ENCODE measurements around the gene SLC2A8.

SLC2A8 gene

GRCh38 chr9:127382541-127382940 is 14.4 kb upstream of the SLC2A8 start:
- no peak for DNase-seq (ENCODE audit: low spot score)

- no peak for DNase-seq (ENCODE audit: low spot score)
Observed at GRCh38 chr9:127384016-127384730, 12.8 kb upstream of the SLC2A8 start.

GRCh38 chr9:127384901-127385300 is 12.1 kb upstream of the SLC2A8 start:
- DNase-seq (ENCODE audit: low spot score): no peak

- no peak for DNase-seq (ENCODE audit: low spot score)
Observed at GRCh38 chr9:127386249-127386648, 10.7 kb upstream of the SLC2A8 start.

- DNase-seq (ENCODE audit: low spot score): no peak
Observed at GRCh38 chr9:127386981-127387380, 10.0 kb upstream of the SLC2A8 start.

GRCh38 chr9:127388037-127388855 is 8.7 kb upstream of the SLC2A8 start:
- peak; percentile 90 for DNase-seq (ENCODE audit: low spot score)

GRCh38 chr9:127388856-127389238 is 8.1 kb upstream of the SLC2A8 start:
- no peak for DNase-seq (ENCODE audit: low spot score)

GRCh38 chr9:127389381-127390247 is 7.4 kb upstream of the SLC2A8 start:
- no peak for DNase-seq (ENCODE audit: low spot score)

- DNase-seq (ENCODE audit: low spot score): no peak
Observed at GRCh38 chr9:127390248-127390545, 6.8 kb upstream of the SLC2A8 start.

- DNase-seq (ENCODE audit: low spot score): no peak
Observed at GRCh38 chr9:127390563-127390962, 6.4 kb upstream of the SLC2A8 start.

- no peak for DNase-seq (ENCODE audit: low spot score)
Observed at GRCh38 chr9:127392166-127392565, 4.8 kb upstream of the SLC2A8 start.

GRCh38 chr9:127392976-127393375 is 4.0 kb upstream of the SLC2A8 start:
- DNase-seq (ENCODE audit: low spot score): no peak

GRCh38 chr9:127393645-127394044 is 3.3 kb upstream of the SLC2A8 start:
- DNase-seq (ENCODE audit: low spot score): no peak

GRCh38 chr9:127395497-127396252 is 1.3 kb upstream of the SLC2A8 start:
- DNase-seq (ENCODE audit: low spot score): no peak

GRCh38 chr9:127396253-127396807 is 639 bp upstream of the SLC2A8 start:
- DNase-seq (ENCODE audit: low spot score): no peak

GRCh38 chr9:127397646-127398274 is 791 bp downstream of the SLC2A8 start:
- DNase-seq (ENCODE audit: low spot score): peak; percentile 20

GRCh38 chr9:127398275-127398647 is 1.3 kb downstream of the SLC2A8 start:
- no peak for DNase-seq (ENCODE audit: low spot score)

GRCh38 chr9:127398715-127399400 is 1.9 kb downstream of the SLC2A8 start:
- DNase-seq (ENCODE audit: low spot score): no peak

GRCh38 chr9:127399736-127400269 is 2.8 kb downstream of the SLC2A8 start:
- no peak for DNase-seq (ENCODE audit: low spot score)

- DNase-seq (ENCODE audit: low spot score): no peak
Observed at GRCh38 chr9:127402401-127403090, 5.6 kb downstream of the SLC2A8 start.

Data from CD4-positive, alpha-beta T cell treated with Interleukin-2 at 100 ng/mL for 4 hours (primary cell).